Neural cell (in vitro differentiated cells): Measurements from ENCODE around the gene PMEPA1.

Experiments used
- EP300 ChIP-seq: fragments of 450-650 bp; conservative IDR thresholded peaks from 2 replicates; pipeline ENCODE4 v1.6.1; 2014; ENCODE audit warnings: antibody characterized with exemption, mild to moderate bottlenecking, moderate library complexity; ENCODE audit not compliant: poor library complexity, severe bottlenecking
- EZH2 ChIP-seq: fragments of 200-600, 300-800 bp; shearing (Covaris generic), sonication (generic); IDR thresholded peaks from 2 replicates; pipeline ENCODE4 v1.6.1; 2014; ENCODE audit warnings: antibody characterized with exemption, low read length, borderline replicate concordance, mild to moderate bottlenecking; ENCODE audit not compliant: insufficient read depth, poor library complexity, severe bottlenecking
- TF ChIP-seq, protein P1 (sequence below): fragments of 450-650 bp; IDR thresholded peaks from 2 replicates; pipeline ENCODE4 v1.5.1; 2014; ENCODE audit warnings: antibody characterized with exemption, mild to moderate bottlenecking, moderate library complexity; ENCODE audit not compliant: poor library complexity, severe bottlenecking
- TF ChIP-seq, protein P2 (sequence below): IDR thresholded peaks from 2 replicates; pipeline ENCODE4 v1.6.1; 2012; ENCODE audit warnings: borderline replicate concordance

DNA sequence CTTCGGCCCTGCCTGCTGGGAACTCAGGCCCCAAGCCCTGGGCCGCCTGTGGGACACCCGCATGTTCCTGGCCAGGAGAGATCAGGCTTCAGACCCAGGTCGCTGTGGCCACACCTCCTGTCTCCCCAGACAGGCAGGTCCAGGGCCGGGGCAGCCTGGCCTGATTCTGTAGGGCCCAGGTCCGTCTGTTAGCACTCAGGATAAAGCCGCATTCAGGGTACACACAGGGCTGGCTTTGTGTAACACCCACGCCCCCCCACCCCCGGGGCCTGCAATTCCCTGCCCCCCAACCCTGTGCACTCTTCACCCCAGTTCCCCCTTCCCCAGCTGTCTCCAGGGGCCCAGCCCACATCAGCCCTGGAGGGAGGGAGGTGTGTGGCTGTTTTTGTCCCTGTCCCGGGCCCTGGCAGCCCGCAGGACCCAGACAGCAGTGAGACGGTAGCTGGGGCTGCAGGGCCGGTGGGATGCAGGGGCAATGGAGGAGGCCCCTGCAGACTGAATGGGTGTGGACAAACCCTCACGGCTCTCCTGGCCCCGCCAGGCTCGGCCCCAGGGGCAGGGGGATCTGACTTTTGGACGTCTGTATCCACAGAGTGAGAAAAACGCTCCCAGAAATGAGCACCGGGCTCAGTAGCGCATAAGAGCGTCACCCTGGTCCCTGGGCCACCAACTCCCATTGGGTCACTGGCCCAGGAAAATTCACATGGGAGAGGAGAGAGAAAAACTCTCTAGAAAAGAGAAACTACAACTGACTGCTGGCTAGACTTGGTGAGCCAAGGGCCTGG, 47.2 kb downstream of the PMEPA1 start:
- TF ChIP-seq, protein P1, sequence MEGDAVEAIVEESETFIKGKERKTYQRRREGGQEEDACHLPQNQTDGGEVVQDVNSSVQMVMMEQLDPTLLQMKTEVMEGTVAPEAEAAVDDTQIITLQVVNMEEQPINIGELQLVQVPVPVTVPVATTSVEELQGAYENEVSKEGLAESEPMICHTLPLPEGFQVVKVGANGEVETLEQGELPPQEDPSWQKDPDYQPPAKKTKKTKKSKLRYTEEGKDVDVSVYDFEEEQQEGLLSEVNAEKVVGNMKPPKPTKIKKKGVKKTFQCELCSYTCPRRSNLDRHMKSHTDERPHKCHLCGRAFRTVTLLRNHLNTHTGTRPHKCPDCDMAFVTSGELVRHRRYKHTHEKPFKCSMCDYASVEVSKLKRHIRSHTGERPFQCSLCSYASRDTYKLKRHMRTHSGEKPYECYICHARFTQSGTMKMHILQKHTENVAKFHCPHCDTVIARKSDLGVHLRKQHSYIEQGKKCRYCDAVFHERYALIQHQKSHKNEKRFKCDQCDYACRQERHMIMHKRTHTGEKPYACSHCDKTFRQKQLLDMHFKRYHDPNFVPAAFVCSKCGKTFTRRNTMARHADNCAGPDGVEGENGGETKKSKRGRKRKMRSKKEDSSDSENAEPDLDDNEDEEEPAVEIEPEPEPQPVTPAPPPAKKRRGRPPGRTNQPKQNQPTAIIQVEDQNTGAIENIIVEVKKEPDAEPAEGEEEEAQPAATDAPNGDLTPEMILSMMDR: no peak
- TF ChIP-seq EP300 (no peak), EZH2 (no peak)
- TF ChIP-seq, protein P2, sequence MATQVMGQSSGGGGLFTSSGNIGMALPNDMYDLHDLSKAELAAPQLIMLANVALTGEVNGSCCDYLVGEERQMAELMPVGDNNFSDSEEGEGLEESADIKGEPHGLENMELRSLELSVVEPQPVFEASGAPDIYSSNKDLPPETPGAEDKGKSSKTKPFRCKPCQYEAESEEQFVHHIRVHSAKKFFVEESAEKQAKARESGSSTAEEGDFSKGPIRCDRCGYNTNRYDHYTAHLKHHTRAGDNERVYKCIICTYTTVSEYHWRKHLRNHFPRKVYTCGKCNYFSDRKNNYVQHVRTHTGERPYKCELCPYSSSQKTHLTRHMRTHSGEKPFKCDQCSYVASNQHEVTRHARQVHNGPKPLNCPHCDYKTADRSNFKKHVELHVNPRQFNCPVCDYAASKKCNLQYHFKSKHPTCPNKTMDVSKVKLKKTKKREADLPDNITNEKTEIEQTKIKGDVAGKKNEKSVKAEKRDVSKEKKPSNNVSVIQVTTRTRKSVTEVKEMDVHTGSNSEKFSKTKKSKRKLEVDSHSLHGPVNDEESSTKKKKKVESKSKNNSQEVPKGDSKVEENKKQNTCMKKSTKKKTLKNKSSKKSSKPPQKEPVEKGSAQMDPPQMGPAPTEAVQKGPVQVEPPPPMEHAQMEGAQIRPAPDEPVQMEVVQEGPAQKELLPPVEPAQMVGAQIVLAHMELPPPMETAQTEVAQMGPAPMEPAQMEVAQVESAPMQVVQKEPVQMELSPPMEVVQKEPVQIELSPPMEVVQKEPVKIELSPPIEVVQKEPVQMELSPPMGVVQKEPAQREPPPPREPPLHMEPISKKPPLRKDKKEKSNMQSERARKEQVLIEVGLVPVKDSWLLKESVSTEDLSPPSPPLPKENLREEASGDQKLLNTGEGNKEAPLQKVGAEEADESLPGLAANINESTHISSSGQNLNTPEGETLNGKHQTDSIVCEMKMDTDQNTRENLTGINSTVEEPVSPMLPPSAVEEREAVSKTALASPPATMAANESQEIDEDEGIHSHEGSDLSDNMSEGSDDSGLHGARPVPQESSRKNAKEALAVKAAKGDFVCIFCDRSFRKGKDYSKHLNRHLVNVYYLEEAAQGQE: no peak
